HepG2 (cell line): ENCODE measurements around the gene PGK2.

Source experiments
- BHLHE40 ChIP-seq: IDR thresholded peaks from 2 replicates; pipeline ENCODE4 v1.6.1; 2011; ENCODE audit warnings: low read length, improper control_type of control experiment
- CTCF ChIP-seq: sonication (generic); formaldehyde crosslinking; IDR thresholded peaks from 2 replicates; pipeline ENCODE4 v1.5.0; 2020; ENCODE audit warnings: mild to moderate bottlenecking, missing genetic modification reagents, moderate library complexity
- PTBP1 ChIP-seq: fragments of 200-400 bp; formaldehyde crosslinking; IDR thresholded peaks from 2 replicates; pipeline ENCODE4 v1.6.1; 2018; ENCODE audit warnings: low read length, low read depth; ENCODE audit not compliant: poor library complexity, severe bottlenecking
- SIN3B ChIP-seq: fragments of 150-350 bp; IDR thresholded peaks from 2 replicates; pipeline ENCODE4 v1.6.1; 2014; ENCODE audit warnings: low read length
- TCF7 ChIP-seq: sonication (generic); IDR thresholded peaks from 2 replicates; pipeline ENCODE4 v1.6.1; 2016; ENCODE audit warnings: antibody characterized with exemption, low read depth
- TCF7L2 ChIP-seq: IDR thresholded peaks from 2 replicates; pipeline ENCODE4 v1.6.1; 2011; ENCODE audit warnings: mild to moderate bottlenecking, low read depth, low read length, moderate library complexity
- YY1 ChIP-seq: IDR thresholded peaks from 2 replicates; pipeline ENCODE4 v1.6.1; 2011; ENCODE audit warnings: low read length, low read depth, moderate library complexity, mild to moderate bottlenecking; ENCODE audit not compliant: insufficient read depth, insufficient replicate concordance
- TF ChIP-seq, protein P1 (sequence below): sonication (generic); formaldehyde crosslinking; IDR thresholded peaks from 2 replicates; pipeline ENCODE4 v1.4.0; 2020; ENCODE audit warnings: missing genetic modification reagents
- TF ChIP-seq, protein P2 (sequence below): sonication (generic); formaldehyde crosslinking; IDR thresholded peaks from 2 replicates; pipeline ENCODE4 v1.4.0; 2020; ENCODE audit warnings: missing genetic modification reagents
- TF ChIP-seq, protein P3 (sequence below): sonication (generic); formaldehyde crosslinking; IDR thresholded peaks from 2 replicates; pipeline ENCODE4 v1.8.1; 2022; ENCODE audit warnings: low read depth, mild to moderate bottlenecking, missing genetic modification reagents
- TF ChIP-seq, protein P4 (sequence below): sonication (generic); formaldehyde crosslinking; IDR thresholded peaks from 2 replicates; pipeline ENCODE4 v1.8.1; 2023; ENCODE audit warnings: missing genetic modification reagents, inconsistent platforms, borderline replicate concordance

DNA sequence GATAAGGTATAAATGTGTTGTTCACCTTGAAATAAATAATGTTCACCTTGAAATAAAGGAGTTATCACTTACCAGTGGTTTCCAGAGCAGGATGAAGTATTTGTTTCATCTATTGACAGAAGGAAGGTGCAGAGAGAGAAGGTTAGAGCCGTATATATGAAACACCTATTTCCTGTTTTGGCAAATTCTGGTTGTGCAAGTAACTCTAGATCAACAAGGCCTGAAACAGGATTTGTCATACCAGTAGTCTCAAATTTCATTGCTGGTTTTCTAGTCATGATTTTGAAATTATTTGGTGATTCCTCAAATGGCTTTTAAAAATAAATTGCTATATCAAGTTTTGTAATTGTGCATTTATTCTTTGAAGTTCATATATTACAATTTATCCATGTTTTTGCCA lies 42.8 kb downstream of the PGK2 start, which contains the start of gene CRISP3:
- no peak for TF ChIP-seq TCF7L2
- TF ChIP-seq, protein P1, sequence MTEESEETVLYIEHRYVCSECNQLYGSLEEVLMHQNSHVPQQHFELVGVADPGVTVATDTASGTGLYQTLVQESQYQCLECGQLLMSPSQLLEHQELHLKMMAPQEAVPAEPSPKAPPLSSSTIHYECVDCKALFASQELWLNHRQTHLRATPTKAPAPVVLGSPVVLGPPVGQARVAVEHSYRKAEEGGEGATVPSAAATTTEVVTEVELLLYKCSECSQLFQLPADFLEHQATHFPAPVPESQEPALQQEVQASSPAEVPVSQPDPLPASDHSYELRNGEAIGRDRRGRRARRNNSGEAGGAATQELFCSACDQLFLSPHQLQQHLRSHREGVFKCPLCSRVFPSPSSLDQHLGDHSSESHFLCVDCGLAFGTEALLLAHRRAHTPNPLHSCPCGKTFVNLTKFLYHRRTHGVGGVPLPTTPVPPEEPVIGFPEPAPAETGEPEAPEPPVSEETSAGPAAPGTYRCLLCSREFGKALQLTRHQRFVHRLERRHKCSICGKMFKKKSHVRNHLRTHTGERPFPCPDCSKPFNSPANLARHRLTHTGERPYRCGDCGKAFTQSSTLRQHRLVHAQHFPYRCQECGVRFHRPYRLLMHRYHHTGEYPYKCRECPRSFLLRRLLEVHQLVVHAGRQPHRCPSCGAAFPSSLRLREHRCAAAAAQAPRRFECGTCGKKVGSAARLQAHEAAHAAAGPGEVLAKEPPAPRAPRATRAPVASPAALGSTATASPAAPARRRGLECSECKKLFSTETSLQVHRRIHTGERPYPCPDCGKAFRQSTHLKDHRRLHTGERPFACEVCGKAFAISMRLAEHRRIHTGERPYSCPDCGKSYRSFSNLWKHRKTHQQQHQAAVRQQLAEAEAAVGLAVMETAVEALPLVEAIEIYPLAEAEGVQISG (CRISPR knock-in tag), result no peak
- TF ChIP-seq, protein P2, sequence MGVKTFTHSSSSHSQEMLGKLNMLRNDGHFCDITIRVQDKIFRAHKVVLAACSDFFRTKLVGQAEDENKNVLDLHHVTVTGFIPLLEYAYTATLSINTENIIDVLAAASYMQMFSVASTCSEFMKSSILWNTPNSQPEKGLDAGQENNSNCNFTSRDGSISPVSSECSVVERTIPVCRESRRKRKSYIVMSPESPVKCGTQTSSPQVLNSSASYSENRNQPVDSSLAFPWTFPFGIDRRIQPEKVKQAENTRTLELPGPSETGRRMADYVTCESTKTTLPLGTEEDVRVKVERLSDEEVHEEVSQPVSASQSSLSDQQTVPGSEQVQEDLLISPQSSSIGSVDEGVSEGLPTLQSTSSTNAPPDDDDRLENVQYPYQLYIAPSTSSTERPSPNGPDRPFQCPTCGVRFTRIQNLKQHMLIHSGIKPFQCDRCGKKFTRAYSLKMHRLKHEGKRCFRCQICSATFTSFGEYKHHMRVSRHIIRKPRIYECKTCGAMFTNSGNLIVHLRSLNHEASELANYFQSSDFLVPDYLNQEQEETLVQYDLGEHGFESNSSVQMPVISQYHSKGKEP, result no peak
- TF ChIP-seq BHLHE40, result no peak
- no peak for TF ChIP-seq CTCF (CRISPR knock-in tag)
- TF ChIP-seq, protein P3, sequence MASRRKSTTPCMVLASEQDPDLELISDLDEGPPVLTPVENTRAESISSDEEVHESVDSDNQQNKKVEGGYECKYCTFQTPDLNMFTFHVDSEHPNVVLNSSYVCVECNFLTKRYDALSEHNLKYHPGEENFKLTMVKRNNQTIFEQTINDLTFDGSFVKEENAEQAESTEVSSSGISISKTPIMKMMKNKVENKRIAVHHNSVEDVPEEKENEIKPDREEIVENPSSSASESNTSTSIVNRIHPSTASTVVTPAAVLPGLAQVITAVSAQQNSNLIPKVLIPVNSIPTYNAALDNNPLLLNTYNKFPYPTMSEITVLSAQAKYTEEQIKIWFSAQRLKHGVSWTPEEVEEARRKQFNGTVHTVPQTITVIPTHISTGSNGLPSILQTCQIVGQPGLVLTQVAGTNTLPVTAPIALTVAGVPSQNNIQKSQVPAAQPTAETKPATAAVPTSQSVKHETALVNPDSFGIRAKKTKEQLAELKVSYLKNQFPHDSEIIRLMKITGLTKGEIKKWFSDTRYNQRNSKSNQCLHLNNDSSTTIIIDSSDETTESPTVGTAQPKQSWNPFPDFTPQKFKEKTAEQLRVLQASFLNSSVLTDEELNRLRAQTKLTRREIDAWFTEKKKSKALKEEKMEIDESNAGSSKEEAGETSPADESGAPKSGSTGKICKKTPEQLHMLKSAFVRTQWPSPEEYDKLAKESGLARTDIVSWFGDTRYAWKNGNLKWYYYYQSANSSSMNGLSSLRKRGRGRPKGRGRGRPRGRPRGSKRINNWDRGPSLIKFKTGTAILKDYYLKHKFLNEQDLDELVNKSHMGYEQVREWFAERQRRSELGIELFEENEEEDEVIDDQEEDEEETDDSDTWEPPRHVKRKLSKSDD, result no peak
- TF ChIP-seq, protein P4, sequence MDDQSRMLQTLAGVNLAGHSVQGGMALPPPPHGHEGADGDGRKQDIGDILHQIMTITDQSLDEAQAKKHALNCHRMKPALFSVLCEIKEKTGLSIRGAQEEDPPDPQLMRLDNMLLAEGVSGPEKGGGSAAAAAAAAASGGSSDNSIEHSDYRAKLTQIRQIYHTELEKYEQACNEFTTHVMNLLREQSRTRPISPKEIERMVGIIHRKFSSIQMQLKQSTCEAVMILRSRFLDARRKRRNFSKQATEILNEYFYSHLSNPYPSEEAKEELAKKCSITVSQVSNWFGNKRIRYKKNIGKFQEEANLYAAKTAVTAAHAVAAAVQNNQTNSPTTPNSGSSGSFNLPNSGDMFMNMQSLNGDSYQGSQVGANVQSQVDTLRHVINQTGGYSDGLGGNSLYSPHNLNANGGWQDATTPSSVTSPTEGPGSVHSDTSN, result no peak
- TF ChIP-seq TCF7, result no peak
- no peak for TF ChIP-seq SIN3B
- TF ChIP-seq PTBP1, result no peak
- TF ChIP-seq YY1, result no peak
